ENCODE measurements around the gene BMP5. TPM values are rescaled to one million over a fixed set of nuclear protein-coding genes. Genes with fewer than 3 reads are reported as not detected.

BMP5 gene
- total RNA-seq, 4 donors from 2014 or later, result 0.10 TPM; not detected in 3

DNA sequence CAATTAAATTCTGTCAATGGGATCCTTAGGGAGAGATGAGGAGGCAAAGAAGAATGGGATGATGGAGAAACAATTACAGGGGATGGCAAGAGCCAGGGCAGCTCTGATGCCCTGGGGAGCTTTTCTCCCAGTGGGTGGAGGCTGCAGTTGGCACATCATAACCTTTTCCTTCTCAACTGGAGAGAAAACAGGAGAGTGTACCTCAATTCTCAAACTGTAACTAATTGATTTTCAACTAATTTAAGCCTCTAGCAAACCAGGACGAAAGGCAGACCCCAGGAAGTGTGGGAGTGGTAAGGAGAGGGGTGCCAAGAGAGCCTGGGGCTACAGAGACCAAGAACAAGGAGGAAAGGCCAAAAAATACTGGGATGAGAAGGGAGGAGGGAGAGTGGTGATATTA is 5.7 kb downstream of the BMP5 start:
- DNase-seq (ENCODE audit: low spot score in 2 of 2), result no peak
- 23 to 36% methylated on average over 1 of the region's 1 CpG for WGBS, 2 donors
- no peak for TF ChIP-seq POLR2A (IDR thresholded peaks at IDR 0.05)
- TF ChIP-seq, protein P1, sequence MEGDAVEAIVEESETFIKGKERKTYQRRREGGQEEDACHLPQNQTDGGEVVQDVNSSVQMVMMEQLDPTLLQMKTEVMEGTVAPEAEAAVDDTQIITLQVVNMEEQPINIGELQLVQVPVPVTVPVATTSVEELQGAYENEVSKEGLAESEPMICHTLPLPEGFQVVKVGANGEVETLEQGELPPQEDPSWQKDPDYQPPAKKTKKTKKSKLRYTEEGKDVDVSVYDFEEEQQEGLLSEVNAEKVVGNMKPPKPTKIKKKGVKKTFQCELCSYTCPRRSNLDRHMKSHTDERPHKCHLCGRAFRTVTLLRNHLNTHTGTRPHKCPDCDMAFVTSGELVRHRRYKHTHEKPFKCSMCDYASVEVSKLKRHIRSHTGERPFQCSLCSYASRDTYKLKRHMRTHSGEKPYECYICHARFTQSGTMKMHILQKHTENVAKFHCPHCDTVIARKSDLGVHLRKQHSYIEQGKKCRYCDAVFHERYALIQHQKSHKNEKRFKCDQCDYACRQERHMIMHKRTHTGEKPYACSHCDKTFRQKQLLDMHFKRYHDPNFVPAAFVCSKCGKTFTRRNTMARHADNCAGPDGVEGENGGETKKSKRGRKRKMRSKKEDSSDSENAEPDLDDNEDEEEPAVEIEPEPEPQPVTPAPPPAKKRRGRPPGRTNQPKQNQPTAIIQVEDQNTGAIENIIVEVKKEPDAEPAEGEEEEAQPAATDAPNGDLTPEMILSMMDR (IDR thresholded peaks at IDR 0.05), result no peak
- no peak overlapping the region for H3K4me3 ChIP-seq (ENCODE audit: low read depth, poor library complexity, severe bottlenecking)
- intact Hi-C loops (cut with DNase I; ENCODE audit: low total_unique reads), result no loop called here

DNA sequence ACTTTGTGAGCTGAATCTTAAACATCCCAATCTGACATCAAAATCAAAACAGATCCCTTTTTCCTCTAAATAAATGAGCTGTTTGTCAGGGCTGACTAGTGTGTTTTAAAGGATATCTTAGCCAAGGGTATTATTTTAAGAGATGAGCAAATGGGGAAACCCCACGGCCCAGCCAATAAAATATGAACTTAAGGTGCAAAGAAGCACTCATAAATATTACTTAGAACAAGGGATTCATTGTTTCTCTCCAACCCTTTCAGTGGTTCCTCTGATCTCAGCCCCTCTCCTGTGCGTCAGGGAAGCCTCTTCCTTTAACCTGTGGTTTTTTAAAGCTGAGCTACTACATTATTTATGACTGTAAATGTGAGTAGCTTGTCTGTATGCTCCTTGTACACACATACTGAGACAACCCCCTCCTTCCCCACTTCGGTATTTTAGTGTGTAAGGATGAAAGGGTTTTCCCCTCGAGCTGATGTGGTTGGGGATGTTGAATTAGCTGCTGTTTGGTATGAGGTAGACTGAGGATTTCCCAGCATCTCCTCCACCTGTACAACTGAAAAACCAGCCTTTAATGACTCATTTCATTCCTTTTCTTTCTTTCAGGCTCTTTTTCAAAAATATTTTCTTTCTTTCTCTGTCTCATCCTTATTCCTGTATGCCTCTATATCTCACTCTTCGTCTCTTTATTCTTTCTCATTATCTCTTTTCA is 6.5 kb downstream of the BMP5 start:
- no peak for DNase-seq (ENCODE audit: low spot score in 2 of 2)
- H3K4me3 ChIP-seq (ENCODE audit: low read depth, poor library complexity, severe bottlenecking), result no peak overlapping the region
- intact Hi-C loops (cut with DNase I; ENCODE audit: low total_unique reads), result no loop called here
- TF ChIP-seq, protein P1 (IDR thresholded peaks at IDR 0.05), result no peak
- no peak for TF ChIP-seq POLR2A (IDR thresholded peaks at IDR 0.05)
- WGBS, 2 donors, result 37 to 46% methylated on average over 5 of the region's 5 CpGs

DNA sequence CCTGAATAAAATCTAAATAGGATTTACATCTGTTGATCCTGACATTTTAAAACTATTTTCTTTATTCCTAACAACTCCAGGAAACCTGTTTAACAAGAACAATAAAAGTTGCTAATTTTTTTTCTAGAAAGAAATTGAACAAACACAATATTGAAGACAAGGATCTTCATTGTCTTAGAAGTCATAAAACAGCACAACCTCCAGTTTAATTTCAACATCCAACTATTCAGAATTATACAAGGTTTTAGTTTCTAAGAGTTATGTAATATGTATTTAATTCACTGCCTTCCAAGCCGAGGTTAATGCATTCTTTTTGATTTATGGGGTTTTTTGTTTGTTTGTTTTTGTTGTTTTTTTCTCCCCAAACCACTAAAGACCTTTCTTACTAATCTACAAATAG is 7.2 kb downstream of the BMP5 start:
- no peak for DNase-seq (ENCODE audit: low spot score in 2 of 2)
- H3K4me3 ChIP-seq (ENCODE audit: low read depth, poor library complexity, severe bottlenecking), result no peak overlapping the region
- TF ChIP-seq POLR2A (IDR thresholded peaks at IDR 0.05), result no peak
- TF ChIP-seq, protein P1 (IDR thresholded peaks at IDR 0.05), result no peak
- intact Hi-C loops (cut with DNase I; ENCODE audit: low total_unique reads), result no loop called here
- WGBS, 2 donors, result 22 to 42% methylated on average over 1 of the region's 1 CpG

DNA sequence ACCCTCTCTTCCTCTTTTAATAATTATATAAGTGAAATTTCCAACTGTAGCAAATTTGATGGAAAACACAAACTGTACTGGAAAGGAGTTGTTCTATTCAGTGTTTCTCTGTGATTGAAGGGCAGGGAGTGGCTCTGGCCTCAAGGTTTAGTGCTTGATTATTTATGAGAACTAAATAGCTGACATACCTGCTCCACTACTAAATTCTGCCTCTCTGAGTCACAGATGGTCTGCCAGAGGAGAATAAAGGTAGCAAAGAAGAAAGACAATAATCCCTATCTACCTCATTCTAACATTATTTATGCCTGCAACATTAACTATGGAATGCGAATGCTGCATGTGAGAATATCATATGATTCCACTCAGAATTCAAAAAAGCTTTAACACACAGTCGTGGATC is 9.3 kb downstream of the BMP5 start:
- H3K4me3 ChIP-seq (ENCODE audit: low read depth, poor library complexity, severe bottlenecking), result no peak overlapping the region
- no peak for DNase-seq (ENCODE audit: low spot score in 2 of 2)
- intact Hi-C loops (cut with DNase I; ENCODE audit: low total_unique reads), result no loop called here
- WGBS, 2 donors, result 44 to 50% methylated on average over 2 of the region's 2 CpGs
- TF ChIP-seq, protein P1 (IDR thresholded peaks at IDR 0.05), result no peak
- TF ChIP-seq POLR2A (IDR thresholded peaks at IDR 0.05), result no peak

DNA sequence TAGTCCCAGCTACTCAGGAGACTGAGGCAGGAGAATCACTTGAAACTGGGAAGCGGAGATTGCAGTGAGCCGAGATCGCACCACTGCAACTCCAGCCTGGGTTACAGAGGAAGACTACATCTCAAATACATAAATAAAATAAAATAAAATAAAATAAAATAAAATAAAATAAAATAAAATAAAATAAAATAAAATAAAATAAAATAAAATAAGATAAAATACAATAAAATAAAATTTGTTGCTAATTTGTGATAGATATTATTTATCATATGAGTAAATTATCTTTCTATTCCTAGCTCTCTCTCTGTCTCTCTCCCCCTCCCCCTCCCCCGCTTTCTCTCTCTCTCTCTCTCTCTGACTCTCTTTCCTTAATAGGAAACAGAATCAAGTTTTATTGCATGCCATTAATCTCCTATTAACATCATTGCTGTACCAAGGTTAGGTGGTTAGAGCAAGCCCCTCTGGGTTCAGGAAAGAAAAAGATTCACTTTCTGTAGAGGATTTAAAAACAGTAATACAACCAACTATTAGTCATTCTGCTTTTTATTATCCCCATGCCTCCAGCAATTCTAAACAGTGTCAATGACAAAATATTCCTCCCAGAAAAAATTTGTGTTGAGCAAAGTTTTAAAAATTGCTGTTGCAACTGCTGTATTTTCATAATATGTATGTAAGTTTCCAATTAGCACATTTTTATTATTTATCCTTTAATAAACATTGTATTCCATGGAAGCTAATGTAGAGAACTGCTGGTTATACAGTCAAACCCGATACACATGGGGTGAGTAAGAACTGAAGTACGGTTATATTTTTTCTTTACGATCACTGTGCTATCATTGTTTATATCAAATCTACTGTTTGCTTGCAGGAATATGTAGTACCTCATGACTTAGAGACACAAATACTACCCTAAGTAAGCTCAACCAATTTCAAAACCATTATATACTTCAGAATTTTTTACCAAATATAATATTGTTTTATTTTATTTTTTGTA is 22.1 kb downstream of the BMP5 start:
- WGBS, 2 donors, result 84 to 88% methylated on average over 7 of the region's 7 CpGs
- H3K4me3 ChIP-seq (ENCODE audit: low read depth, poor library complexity, severe bottlenecking), result no peak overlapping the region
- intact Hi-C loops (cut with DNase I; ENCODE audit: low total_unique reads), result no loop called here

More for the DNA sequence above, 22.1 kb downstream of the BMP5 start:
- no peak for DNase-seq (ENCODE audit: low spot score in 2 of 2)
- no peak for TF ChIP-seq POLR2A (IDR thresholded peaks at IDR 0.05)
- TF ChIP-seq, protein P1 (IDR thresholded peaks at IDR 0.05), result no peak
